D721Med (cell line): ENCODE data around the gene RHOA.
A peak's percentile ranks its signal among the peaks of the same experiment; 100 is the strongest.
"Not testable (repeated sequence)": the region's sequence is repeated elsewhere in the genome, so short reads cannot be mapped to it uniquely, and the experiment has no call there.

ENCODE experiments used
- DNase-seq: peaks from one replicate; pipeline ENCODE4 v3.0.0; 2011; ENCODE audit warnings: low spot score; ENCODE audit not compliant: insufficient read length
- FAIRE-seq: peaks from 2 replicates; lab custom pipeline; 2011; peaks lifted over from hg19 to GRCh38; lab: Jason Lieb, UNC
- CTCF ChIP-seq: IDR thresholded peaks from 2 replicates; pipeline ENCODE4 v1.5.1; 2012; ENCODE audit warnings: mild to moderate bottlenecking, control low read depth; ENCODE audit not compliant: insufficient read depth; ENCODE audit errors: missing control alignments

RHOA gene

GRCh38 chr3:49341996-49342395 is 69.8 kb downstream of the RHOA start:
- FAIRE-seq (no peak), DNase-seq (no peak)
- TF ChIP-seq CTCF = no peak

- no peak for FAIRE-seq
- TF ChIP-seq CTCF = peak; percentile 66
Observed at GRCh38 chr3:49339941-49340800, 71.6 kb downstream of the RHOA start, which contains the start of gene USP4. TSS of gene USP4 (minus strand) at chr3:49340053. CDS start at chr3:49340024, 29 bp downstream.

GRCh38 chr3:49339581-49339940 is 72.2 kb downstream of the RHOA start:
- FAIRE-seq (no peak), DNase-seq (no peak)
- TF ChIP-seq CTCF = no peak

More at GRCh38 chr3:49339941-49340800, 71.6 kb downstream of the RHOA start, which contains the start of gene USP4:
- peak; percentile 56 for DNase-seq

GRCh38 chr3:49333916-49334633 is 77.7 kb downstream of the RHOA start:
- no peak for TF ChIP-seq CTCF
- no peak for DNase-seq
- FAIRE-seq = no peak

GRCh38 chr3:49333091-49333490 is 78.7 kb downstream of the RHOA start:
- no peak for TF ChIP-seq CTCF
- FAIRE-seq (no peak), DNase-seq (no peak)

- DNase-seq (no peak), FAIRE-seq (no peak)
- TF ChIP-seq CTCF = no peak
Observed at GRCh38 chr3:49329186-49329585, 82.6 kb downstream of the RHOA start.

GRCh38 chr3:49328350-49328749 is 83.4 kb downstream of the RHOA start:
- not testable (repeated sequence) for FAIRE-seq, DNase-seq
